Thyroid gland (tissue), 4 donors: Measurements from ENCODE around the gene USP36.

Experiments
- POLR2A ChIP-seq, 2 donors: fragments of 450-650 bp; IDR thresholded peaks; one replicate each; pipeline ENCODE4 v1.6.1; 2017; ENCODE audit warnings: antibody characterized with exemption in 2 of 2, mild to moderate bottlenecking in 2 of 2, moderate library complexity in 1 of 2
- TF ChIP-seq, protein P1 (sequence below), 6 experiments: fragments of 200-600 bp in 3 of 6; fragments of 450-650 bp in 3 of 6; sonication (generic) in 3 of 6; IDR thresholded peaks; one replicate each; pipeline ENCODE4 v1.5.1; 2016 to 2019; ENCODE audit warnings: antibody characterized with exemption in 6 of 6, mild to moderate bottlenecking in 2 of 6, inconsistent platforms in 1 of 6, moderate library complexity in 1 of 6

DNA sequence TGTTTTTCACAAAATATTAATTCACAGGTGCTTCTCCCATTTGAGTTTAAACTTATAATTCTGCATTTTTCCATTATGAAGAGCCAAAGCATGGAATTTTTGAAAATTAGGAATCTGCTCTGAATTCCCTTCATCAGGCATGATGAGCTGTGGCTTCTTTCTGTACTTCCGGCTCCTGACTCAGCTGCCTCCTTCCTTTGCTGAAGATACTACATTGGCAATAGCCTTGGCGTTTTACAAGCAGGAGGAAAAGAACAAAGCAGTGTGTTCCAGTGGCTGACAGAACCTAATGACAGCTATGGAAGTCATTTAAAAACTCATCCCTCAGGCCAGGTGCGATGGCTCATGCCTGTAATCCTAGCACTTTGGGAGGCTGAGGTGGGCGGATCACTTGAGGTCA is 18.4 kb upstream of the USP36 start:
- TF ChIP-seq, protein P1, sequence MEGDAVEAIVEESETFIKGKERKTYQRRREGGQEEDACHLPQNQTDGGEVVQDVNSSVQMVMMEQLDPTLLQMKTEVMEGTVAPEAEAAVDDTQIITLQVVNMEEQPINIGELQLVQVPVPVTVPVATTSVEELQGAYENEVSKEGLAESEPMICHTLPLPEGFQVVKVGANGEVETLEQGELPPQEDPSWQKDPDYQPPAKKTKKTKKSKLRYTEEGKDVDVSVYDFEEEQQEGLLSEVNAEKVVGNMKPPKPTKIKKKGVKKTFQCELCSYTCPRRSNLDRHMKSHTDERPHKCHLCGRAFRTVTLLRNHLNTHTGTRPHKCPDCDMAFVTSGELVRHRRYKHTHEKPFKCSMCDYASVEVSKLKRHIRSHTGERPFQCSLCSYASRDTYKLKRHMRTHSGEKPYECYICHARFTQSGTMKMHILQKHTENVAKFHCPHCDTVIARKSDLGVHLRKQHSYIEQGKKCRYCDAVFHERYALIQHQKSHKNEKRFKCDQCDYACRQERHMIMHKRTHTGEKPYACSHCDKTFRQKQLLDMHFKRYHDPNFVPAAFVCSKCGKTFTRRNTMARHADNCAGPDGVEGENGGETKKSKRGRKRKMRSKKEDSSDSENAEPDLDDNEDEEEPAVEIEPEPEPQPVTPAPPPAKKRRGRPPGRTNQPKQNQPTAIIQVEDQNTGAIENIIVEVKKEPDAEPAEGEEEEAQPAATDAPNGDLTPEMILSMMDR (IDR thresholded peaks at IDR 0.05): no peak
- TF ChIP-seq POLR2A (IDR thresholded peaks at IDR 0.05): no peak
